ENCODE results near the gene FAM47E. TPM values are rescaled to one million over a fixed set of nuclear protein-coding genes. Genes with fewer than 3 reads are reported as not detected.

FAM47E gene
- total RNA-seq, 2 experiments from 2014 or later = 0.34 to 0.74 TPM

- Histone ChIP-seq H3K36me3 (ENCODE audit: insufficient read depth, low read length) (no peaks in the 10 kb centered on the region), H3K4me1 (ENCODE audit: insufficient read depth, low read length) (peaks cover 35% of the 10 kb centered on the region), H3K4me3 (ENCODE audit: low read length) (no peak overlapping the region), H3K27me3 (ENCODE audit: control insufficient read depth in 1 of 2, insufficient read depth in 2 of 2, low read length in 2 of 2) (no peaks in the 10 kb centered on the region), H3K9me3 (ENCODE audit: control insufficient read depth in 1 of 2, insufficient read depth in 1 of 2, low read length in 2 of 2) (no peaks in the 10 kb centered on the region), H3K27ac (ENCODE audit: low read depth in 1 of 2, low read length in 2 of 2) (no peak overlapping the region)
- ChIA-PET CTCF (interaction anchor here (1.2 kb wide), 1 partner anchor 37 kb away, joined by 3 read pairs; no protein-coding TSS in a partner anchor), POLR2A (no interaction called here)
- no peak for ATAC-seq (ENCODE audit: poor library complexity)
- H3K27ac Mint-ChIP-seq = peak overlapping the region; percentile 21
- H3K4me3 Mint-ChIP-seq = peak overlapping the region; percentile 57
- no peaks in the 10 kb centered on the region for H3K27me3 Mint-ChIP-seq
- H3K36me3 Mint-ChIP-seq (ENCODE audit: low read depth) = peaks cover 8% of the 10 kb centered on the region
- peaks cover 31% of the 10 kb centered on the region for H3K4me1 Mint-ChIP-seq (ENCODE audit: low read depth)
- DNase-seq = no peak
- no peak for TF ChIP-seq CTCF (IDR thresholded peaks at IDR 0.05)
- intact Hi-C loops (cut with DNase I, micrococcal nuclease) = loop anchor here in 1 of 2 experiments (10.0 kb wide), 3 partner anchors 582 to 858 kb away; partner anchors contain the start of genes CCNI and CDKL2
- no peaks in the 10 kb centered on the region for H3K9me3 Mint-ChIP-seq
Observed at GRCh38 chr4:76216524-76216923, 35.0 kb upstream of the FAM47E start.

- intact Hi-C loops (cut with DNase I, micrococcal nuclease) = loop anchor here in 1 of 2 experiments (10.0 kb wide), 3 partner anchors 582 to 858 kb away; partner anchors contain the start of genes CCNI and CDKL2
- H3K4me1 Mint-ChIP-seq (ENCODE audit: low read depth) = peaks cover 24% of the 10 kb centered on the region
- H3K27ac Mint-ChIP-seq = no peak overlapping the region
Observed at GRCh38 chr4:76216975-76217814, 34.3 kb upstream of the FAM47E start.

More at GRCh38 chr4:76216975-76217814, 34.3 kb upstream of the FAM47E start:
- Histone ChIP-seq H3K36me3 (ENCODE audit: insufficient read depth, low read length) (no peaks in the 10 kb centered on the region), H3K4me3 (ENCODE audit: low read length) (no peak overlapping the region), H3K4me1 (ENCODE audit: insufficient read depth, low read length) (peaks cover 29% of the 10 kb centered on the region), H3K9me3 (ENCODE audit: control insufficient read depth in 1 of 2, insufficient read depth in 1 of 2, low read length in 2 of 2) (no peaks in the 10 kb centered on the region), H3K27me3 (ENCODE audit: control insufficient read depth in 1 of 2, insufficient read depth in 2 of 2, low read length in 2 of 2) (no peaks in the 10 kb centered on the region), H3K27ac (ENCODE audit: low read depth in 1 of 2, low read length in 2 of 2) (no peak overlapping the region)
- no peaks in the 10 kb centered on the region for H3K9me3 Mint-ChIP-seq
- ChIA-PET POLR2A (no interaction called here), CTCF (no interaction called here)
- no peak for TF ChIP-seq CTCF (IDR thresholded peaks at IDR 0.05)
- DNase-seq = no peak
- no peaks in the 10 kb centered on the region for H3K27me3 Mint-ChIP-seq
- peaks cover 8% of the 10 kb centered on the region for H3K36me3 Mint-ChIP-seq (ENCODE audit: low read depth)
- no peak overlapping the region for H3K4me3 Mint-ChIP-seq
- no peak for ATAC-seq (ENCODE audit: poor library complexity)

Data from CD4-positive, alpha-beta T cell (primary cell).